Fibroblast of lung (primary cell): ENCODE results near the gene ZNF133.

Experiments used
- EZH2 ChIP-seq: IDR thresholded peaks from 2 replicates; pipeline ENCODE4 v1.5.1; 2012; ENCODE audit warnings: low read length, control low read depth, mild to moderate bottlenecking; ENCODE audit errors: missing control alignments
- TF ChIP-seq, protein P1 (sequence below), 2 donors: IDR thresholded peaks in 1 of 2; conservative IDR thresholded peaks in 1 of 2; 1 replicate in 1 of 2; 2 replicates in 1 of 2; pipeline ENCODE4 v1.5.1; 2011 to 2012; ENCODE audit warnings: low read length in 2 of 2, control low read depth in 1 of 2, inconsistent platforms in 1 of 2, low read depth in 1 of 2, mild to moderate bottlenecking in 1 of 2

DNA sequence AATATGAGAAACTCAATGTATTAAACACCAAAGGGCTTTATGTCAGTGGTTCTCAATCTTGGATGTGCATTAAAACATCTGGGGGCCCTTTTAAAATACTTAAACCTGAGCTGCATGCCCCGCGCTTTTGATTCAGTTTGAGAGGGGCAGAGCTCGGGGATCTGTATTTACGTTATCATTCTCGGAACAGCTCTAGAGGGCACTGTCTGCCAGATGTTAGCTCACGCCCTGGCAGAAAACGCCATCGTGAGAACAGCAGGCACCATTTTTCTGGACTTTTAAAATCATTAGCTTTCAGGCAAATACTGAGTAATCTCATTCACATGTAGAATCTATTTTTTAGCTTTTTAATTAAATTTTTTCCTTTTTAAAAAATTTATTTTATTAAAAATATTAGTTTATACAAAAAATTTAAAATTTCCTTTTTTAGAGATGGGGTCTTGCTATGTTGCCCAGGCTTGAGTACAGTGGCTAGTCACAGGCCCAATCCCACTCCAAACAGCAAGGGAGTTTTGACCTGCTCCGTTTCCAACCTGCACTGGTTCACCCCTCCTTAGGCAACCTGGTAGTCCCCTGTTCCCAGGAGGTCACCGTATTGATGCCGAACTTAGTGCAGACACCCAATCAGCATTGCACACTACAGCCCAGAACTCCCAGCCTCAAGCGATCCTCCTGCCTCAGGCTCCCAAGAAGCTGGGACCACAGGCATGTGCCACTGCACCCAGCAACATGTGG lies 30.0 kb upstream of the ZNF133 start:
- TF ChIP-seq, protein P1, sequence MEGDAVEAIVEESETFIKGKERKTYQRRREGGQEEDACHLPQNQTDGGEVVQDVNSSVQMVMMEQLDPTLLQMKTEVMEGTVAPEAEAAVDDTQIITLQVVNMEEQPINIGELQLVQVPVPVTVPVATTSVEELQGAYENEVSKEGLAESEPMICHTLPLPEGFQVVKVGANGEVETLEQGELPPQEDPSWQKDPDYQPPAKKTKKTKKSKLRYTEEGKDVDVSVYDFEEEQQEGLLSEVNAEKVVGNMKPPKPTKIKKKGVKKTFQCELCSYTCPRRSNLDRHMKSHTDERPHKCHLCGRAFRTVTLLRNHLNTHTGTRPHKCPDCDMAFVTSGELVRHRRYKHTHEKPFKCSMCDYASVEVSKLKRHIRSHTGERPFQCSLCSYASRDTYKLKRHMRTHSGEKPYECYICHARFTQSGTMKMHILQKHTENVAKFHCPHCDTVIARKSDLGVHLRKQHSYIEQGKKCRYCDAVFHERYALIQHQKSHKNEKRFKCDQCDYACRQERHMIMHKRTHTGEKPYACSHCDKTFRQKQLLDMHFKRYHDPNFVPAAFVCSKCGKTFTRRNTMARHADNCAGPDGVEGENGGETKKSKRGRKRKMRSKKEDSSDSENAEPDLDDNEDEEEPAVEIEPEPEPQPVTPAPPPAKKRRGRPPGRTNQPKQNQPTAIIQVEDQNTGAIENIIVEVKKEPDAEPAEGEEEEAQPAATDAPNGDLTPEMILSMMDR (conservative IDR thresholded peaks at IDR 0.05 in 1 of 2, IDR thresholded peaks at IDR 0.05 in 1 of 2; ENCODE audit: low read depth in 1 of 2, low read length in 2 of 2) = no peak
- no peak for TF ChIP-seq EZH2
